CD4-positive, alpha-beta T cell (primary cell): ENCODE results near the gene FOXC2. TPM values are rescaled to one million over a fixed set of nuclear protein-coding genes. Genes with fewer than 3 reads are reported as not detected.

Experiments
- ATAC-seq: fragments of 200-7000 bp; cut with Tn5 transposase; one replicate; pipeline ENCODE4 v1.10.0; 2022; ENCODE audit warnings: mild to moderate bottlenecking; ENCODE audit not compliant: poor library complexity
- CTCF ChIA-PET: fragments of 350-600 bp; sonication (Branson Sonifier 250); formaldehyde crosslinking; loops from one replicate; lab custom pipeline; 2021; ENCODE audit warnings: antibody characterized with exemption, inconsistent platforms; lab: Charles Lee
- POLR2A ChIA-PET: fragments of 350-600 bp; sonication (Branson Sonifier 250); formaldehyde crosslinking; loops from one replicate; lab custom pipeline; 2021; ENCODE audit warnings: antibody characterized with exemption, inconsistent platforms; lab: Charles Lee
- DNase-seq, 14 experiments: peaks; one replicate each; pipeline ENCODE4 v3.0.0-alpha.2; 2013 to 2020; ENCODE audit warnings: mixed read lengths in 2 of 14
- H3K27ac ChIP-seq, 2 donors: one replicate each; pipeline versions ENCODE4 v1.5.1 to v1.7.0; 2013; ENCODE audit warnings: low read length in 2 of 2, low read depth in 1 of 2, mild to moderate bottlenecking in 1 of 2
- H3K27me3 ChIP-seq, 2 experiments: 1 replicate in 1 of 2; 2 replicates in 1 of 2; pipeline versions ENCODE4 v1.6.1 to v1.7.0; 2013; ENCODE audit warnings: low read length in 2 of 2, control low read depth in 1 of 2, mild to moderate bottlenecking in 1 of 2, moderate library complexity in 1 of 2; ENCODE audit not compliant: insufficient read depth in 2 of 2, control insufficient read depth in 1 of 2
- H3K36me3 ChIP-seq: one replicate; pipeline ENCODE4 v1.6.1; 2013; ENCODE audit warnings: low read length, control low read depth; ENCODE audit not compliant: insufficient read depth
- H3K4me1 ChIP-seq: one replicate; pipeline ENCODE4 v1.6.1; 2013; ENCODE audit warnings: low read length, control low read depth; ENCODE audit not compliant: insufficient read depth
- H3K4me3 ChIP-seq: one replicate; pipeline ENCODE4 v1.5.1; 2013; ENCODE audit warnings: mild to moderate bottlenecking, low read length, moderate library complexity
- H3K9me3 ChIP-seq, 2 experiments: 1 replicate in 1 of 2; 2 replicates in 1 of 2; pipeline versions ENCODE4 v1.6.1 to v1.7.0; 2013; ENCODE audit warnings: low read length in 2 of 2, mild to moderate bottlenecking in 2 of 2, control low read depth in 1 of 2, moderate library complexity in 1 of 2; ENCODE audit not compliant: control insufficient read depth in 1 of 2, insufficient read depth in 1 of 2
- H3K27ac Mint-ChIP-seq: one replicate; pipeline ENCODE4 v1.8.0; 2020; ENCODE audit warnings: mixed read lengths
- H3K27me3 Mint-ChIP-seq: one replicate; pipeline ENCODE4 v1.8.0; 2021; ENCODE audit warnings: mixed read lengths
- H3K36me3 Mint-ChIP-seq: one replicate; pipeline ENCODE4 v1.8.0; 2021; ENCODE audit warnings: low read depth, mixed read lengths
- H3K4me1 Mint-ChIP-seq: one replicate; pipeline ENCODE4 v1.8.0; 2021; ENCODE audit warnings: low read depth, mixed read lengths
- H3K4me3 Mint-ChIP-seq: one replicate; pipeline ENCODE4 v1.8.0; 2020; ENCODE audit warnings: mild to moderate bottlenecking, mixed read lengths
- H3K9me3 Mint-ChIP-seq: one replicate; pipeline ENCODE4 v1.8.0; 2020; ENCODE audit warnings: mixed read lengths
- intact Hi-C, 2 experiments: fragments of 100-400 bp; cut with DNase I in 1 of 2; cut with micrococcal nuclease in 1 of 2; formaldehyde crosslinking; loops; one replicate each; pipeline versions ENCODE4 v1.15.1 to v1.9.0; 2023 to 2025; cut with DNase I, micrococcal nuclease
- total RNA-seq, 174 experiments: library from RNA in 2 of 174; stranded (reverse) in 2 of 174; gene quantifications; one replicate each; pipeline ENCODE4 v1.2.3 and lab custom pipeline; 2021 to 2026
- TF ChIP-seq, protein P1 (sequence below): fragments of 200-600 bp; IDR thresholded peaks from one replicate; pipeline ENCODE4 v1.8.0; 2022; ENCODE audit warnings: antibody characterized with exemption, mild to moderate bottlenecking

Gene FOXC2
- total RNA-seq, 2 experiments from 2014 or later: 0.11 to 0.19 TPM

DNA sequence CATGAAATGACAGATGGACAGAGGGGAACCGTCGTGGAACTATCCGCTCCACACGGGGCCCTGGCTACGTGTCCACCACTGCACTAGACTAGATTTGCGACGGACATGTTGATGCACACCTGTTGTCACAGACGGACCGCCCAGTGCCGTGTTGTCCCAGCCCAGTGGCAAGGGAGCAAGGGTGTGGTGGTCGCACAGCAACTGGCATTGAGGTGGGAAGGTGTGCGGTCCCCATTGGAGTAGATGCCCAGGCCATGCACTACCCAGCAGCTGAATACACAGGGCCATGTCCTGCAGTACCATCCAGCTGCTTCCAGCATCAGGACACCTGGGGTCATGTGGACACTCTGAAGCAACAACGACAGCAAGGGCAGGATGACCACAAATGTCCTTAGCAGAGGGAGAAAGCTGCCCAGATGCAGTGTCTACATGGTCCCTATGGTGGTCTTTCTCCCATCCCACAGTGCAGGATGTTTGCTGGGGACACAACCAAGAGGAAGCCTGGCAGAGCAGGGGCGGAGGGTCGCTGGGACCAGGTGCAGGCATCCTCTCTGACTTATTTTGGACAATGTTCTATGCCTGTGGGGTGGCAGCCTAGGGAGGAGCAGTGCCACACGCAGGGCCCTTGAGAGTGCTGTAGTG lies 47.5 kb upstream of the FOXC2 start:
- Mint-ChIP-seq H3K27ac (no peak overlapping the region), H3K4me3 (no peak overlapping the region), H3K36me3 (no peaks in the 10 kb centered on the region), H3K9me3 (no peaks in the 10 kb centered on the region), H3K27me3 (peaks cover 61% of the 10 kb centered on the region), H3K4me1 (peaks cover 15% of the 10 kb centered on the region)
- Histone ChIP-seq H3K27ac (no peak overlapping the region), H3K36me3 (no peaks in the 10 kb centered on the region), H3K4me1 (peaks cover 13% of the 10 kb centered on the region), H3K9me3 (peaks cover 0 to 27% of the 10 kb centered on the region in 2 experiments), H3K27me3 (peaks cover 52 to 68% of the 10 kb centered on the region in 2 experiments), H3K4me3 (no peak overlapping the region)
- ATAC-seq (no peak), DNase-seq (no peak)
- intact Hi-C loops: loop anchor here in 1 of 2 experiments (10.0 kb wide), 1 partner anchor 694 kb away; no protein-coding TSS in a partner anchor
- TF ChIP-seq, protein P1, sequence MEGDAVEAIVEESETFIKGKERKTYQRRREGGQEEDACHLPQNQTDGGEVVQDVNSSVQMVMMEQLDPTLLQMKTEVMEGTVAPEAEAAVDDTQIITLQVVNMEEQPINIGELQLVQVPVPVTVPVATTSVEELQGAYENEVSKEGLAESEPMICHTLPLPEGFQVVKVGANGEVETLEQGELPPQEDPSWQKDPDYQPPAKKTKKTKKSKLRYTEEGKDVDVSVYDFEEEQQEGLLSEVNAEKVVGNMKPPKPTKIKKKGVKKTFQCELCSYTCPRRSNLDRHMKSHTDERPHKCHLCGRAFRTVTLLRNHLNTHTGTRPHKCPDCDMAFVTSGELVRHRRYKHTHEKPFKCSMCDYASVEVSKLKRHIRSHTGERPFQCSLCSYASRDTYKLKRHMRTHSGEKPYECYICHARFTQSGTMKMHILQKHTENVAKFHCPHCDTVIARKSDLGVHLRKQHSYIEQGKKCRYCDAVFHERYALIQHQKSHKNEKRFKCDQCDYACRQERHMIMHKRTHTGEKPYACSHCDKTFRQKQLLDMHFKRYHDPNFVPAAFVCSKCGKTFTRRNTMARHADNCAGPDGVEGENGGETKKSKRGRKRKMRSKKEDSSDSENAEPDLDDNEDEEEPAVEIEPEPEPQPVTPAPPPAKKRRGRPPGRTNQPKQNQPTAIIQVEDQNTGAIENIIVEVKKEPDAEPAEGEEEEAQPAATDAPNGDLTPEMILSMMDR: no peak
- ChIA-PET CTCF (no interaction called here), POLR2A (no interaction called here)

GRCh38 chr16:86519649-86520316 lies 46.8 kb upstream of the FOXC2 start:
- Mint-ChIP-seq H3K4me1 (peaks cover 10% of the 10 kb centered on the region), H3K27me3 (peaks cover 54% of the 10 kb centered on the region), H3K36me3 (no peaks in the 10 kb centered on the region), H3K27ac (no peak overlapping the region), H3K4me3 (no peak overlapping the region), H3K9me3 (no peaks in the 10 kb centered on the region)
- ChIA-PET CTCF (no interaction called here), POLR2A (no interaction called here)
- Histone ChIP-seq H3K4me1 (peaks cover 13% of the 10 kb centered on the region), H3K27me3 (peaks cover 52 to 64% of the 10 kb centered on the region in 2 experiments), H3K36me3 (no peaks in the 10 kb centered on the region), H3K4me3 (peak overlapping the region; percentile 27), H3K27ac (no peak overlapping the region), H3K9me3 (peaks cover 0 to 27% of the 10 kb centered on the region in 2 experiments)
- DNase-seq (peak; percentile 22 to 79 (median 38)), ATAC-seq (peak; percentile 59)
- TF ChIP-seq, protein P1: peak; percentile 93
- intact Hi-C loops: loop anchor here (1.0 to 10.0 kb wide), 4 partner anchors 178 to 700 kb away; no protein-coding TSS in a partner anchor

DNA sequence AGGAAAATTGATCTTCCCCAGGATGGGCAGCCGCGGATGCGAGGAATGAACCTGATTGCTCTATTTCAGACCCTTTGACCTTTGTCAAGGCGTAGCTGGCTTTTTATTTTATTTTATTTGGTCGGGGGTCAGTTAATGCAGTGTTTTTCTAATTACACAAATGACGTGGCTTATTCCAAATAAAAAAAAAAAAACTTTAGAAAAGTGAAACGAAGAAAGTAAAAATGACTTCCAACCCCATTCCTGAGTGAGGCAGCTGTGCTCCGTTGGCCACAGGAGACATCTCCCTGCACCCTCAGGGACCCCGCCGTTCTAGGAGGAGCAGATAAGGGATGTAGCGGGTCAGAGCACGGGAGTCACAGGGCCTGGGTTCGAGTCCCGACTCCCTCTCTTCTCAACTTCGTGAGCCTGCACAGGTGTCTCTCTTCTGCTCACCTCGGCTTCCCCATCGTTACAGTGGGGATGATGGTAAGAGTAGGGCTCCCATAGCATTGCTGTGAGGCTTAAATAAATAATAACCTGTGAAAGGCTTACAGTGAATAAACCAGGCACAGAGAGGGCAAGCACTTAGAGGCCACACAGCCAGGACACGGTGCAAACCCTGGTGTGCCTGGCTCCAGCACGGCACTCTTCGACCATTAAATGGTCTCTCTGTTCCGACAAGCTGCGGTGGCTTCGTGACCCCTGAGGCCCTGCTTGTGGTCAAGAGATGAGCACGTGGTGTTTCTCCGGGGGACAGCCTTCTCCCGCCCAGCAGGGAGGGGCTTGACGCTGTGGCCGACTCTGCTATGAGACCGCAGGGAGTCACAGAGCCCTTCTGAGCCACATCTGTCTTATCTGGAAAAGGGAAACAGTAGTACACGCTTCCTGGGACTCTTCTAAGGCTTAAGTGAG lies 46.1 kb upstream of the FOXC2 start:
- peaks cover 0 to 25% of the 10 kb centered on the region in 2 experiments for H3K9me3 ChIP-seq
- Mint-ChIP-seq H3K9me3 (no peaks in the 10 kb centered on the region), H3K27me3 (peaks cover 49% of the 10 kb centered on the region), H3K4me3 (no peak overlapping the region), H3K36me3 (no peaks in the 10 kb centered on the region), H3K4me1 (peaks cover 8% of the 10 kb centered on the region), H3K27ac (no peak overlapping the region)
- TF ChIP-seq, protein P1: no peak
- no peak for DNase-seq
- CTCF ChIA-PET: no interaction called here
- no peak overlapping the region for H3K27ac ChIP-seq
- POLR2A ChIA-PET: no interaction called here
- ATAC-seq: no peak
- peaks cover 13% of the 10 kb centered on the region for H3K4me1 ChIP-seq
- intact Hi-C loops: loop anchor here (1.0 kb wide), 3 partner anchors 179 to 701 kb away; no protein-coding TSS in a partner anchor
- H3K36me3 ChIP-seq: no peaks in the 10 kb centered on the region
- no peak overlapping the region for H3K4me3 ChIP-seq
- peaks cover 44 to 57% of the 10 kb centered on the region in 2 experiments for H3K27me3 ChIP-seq
